Suprapubic skin (tissue), 3 donors: ENCODE results near the gene OR8H2.

ENCODE experiments used
- CTCF ChIP-seq, 2 donors: fragments of 200-600 bp in 1 of 2; fragments of 450-650 bp in 1 of 2; sonication (generic) in 1 of 2; IDR thresholded peaks; one replicate each; pipeline ENCODE4 v1.5.1; 2016 to 2019; ENCODE audit warnings: antibody characterized with exemption in 2 of 2, mild to moderate bottlenecking in 1 of 2, moderate library complexity in 1 of 2
- EP300 ChIP-seq: sonication (generic); formaldehyde crosslinking; IDR thresholded peaks from one replicate; pipeline ENCODE4 v1.6.1; 2017; ENCODE audit warnings: antibody characterized with exemption
- POLR2A ChIP-seq, 2 donors: fragments of 450-650 bp; IDR thresholded peaks; one replicate each; pipeline ENCODE4 v1.6.1; 2017; ENCODE audit warnings: antibody characterized with exemption in 2 of 2, mild to moderate bottlenecking in 2 of 2, moderate library complexity in 2 of 2

- no peak for TF ChIP-seq EP300
- TF ChIP-seq CTCF (IDR thresholded peaks at IDR 0.05): no peak
- TF ChIP-seq POLR2A (IDR thresholded peaks at IDR 0.05): no peak
Measured at GRCh38 chr11:56089697-56090096, 13.8 kb upstream of the OR8H2 start.
